ENCODE data around the gene PIK3C2G. TPM values are rescaled to one million over a fixed set of nuclear protein-coding genes. Genes with fewer than 3 reads are reported as not detected.

The PIK3C2G gene
- total RNA-seq, 1 donor from 2014 or later, result 4.6 TPM

DNA sequence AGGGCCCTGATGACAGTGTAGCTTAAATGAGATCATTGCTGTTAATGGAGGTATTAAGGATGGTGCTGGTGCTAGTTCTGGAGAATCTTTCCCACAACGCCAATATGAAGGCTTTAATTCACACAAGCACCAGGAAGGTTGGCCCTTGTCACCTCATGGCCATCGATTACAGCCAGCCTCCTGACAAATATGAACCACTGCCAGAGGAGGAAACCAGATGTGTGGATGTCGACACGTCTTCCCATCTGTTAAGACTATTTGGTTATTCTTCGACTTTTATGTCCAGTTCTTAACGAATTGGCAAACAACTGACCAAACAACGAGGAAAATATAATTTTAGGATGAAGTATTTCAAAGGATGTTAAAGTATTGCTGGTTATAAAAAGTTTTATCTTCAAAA, 79.5 kb downstream of the PIK3C2G start:
- no peaks in the 10 kb centered on the region for H3K4me1 Mint-ChIP-seq (ENCODE audit: unreplicated experiment)
- no peak for DNase-seq (ENCODE audit: extremely low spot score, unreplicated experiment)
- H3K27ac Mint-ChIP-seq, result no peak overlapping the region
- no peaks in the 10 kb centered on the region for H3K36me3 Mint-ChIP-seq
- H3K27me3 Mint-ChIP-seq, result no peaks in the 10 kb centered on the region
- no peaks in the 10 kb centered on the region for H3K9me3 Mint-ChIP-seq
- H3K4me3 Mint-ChIP-seq, result no peak overlapping the region
- TF ChIP-seq, protein P1, sequence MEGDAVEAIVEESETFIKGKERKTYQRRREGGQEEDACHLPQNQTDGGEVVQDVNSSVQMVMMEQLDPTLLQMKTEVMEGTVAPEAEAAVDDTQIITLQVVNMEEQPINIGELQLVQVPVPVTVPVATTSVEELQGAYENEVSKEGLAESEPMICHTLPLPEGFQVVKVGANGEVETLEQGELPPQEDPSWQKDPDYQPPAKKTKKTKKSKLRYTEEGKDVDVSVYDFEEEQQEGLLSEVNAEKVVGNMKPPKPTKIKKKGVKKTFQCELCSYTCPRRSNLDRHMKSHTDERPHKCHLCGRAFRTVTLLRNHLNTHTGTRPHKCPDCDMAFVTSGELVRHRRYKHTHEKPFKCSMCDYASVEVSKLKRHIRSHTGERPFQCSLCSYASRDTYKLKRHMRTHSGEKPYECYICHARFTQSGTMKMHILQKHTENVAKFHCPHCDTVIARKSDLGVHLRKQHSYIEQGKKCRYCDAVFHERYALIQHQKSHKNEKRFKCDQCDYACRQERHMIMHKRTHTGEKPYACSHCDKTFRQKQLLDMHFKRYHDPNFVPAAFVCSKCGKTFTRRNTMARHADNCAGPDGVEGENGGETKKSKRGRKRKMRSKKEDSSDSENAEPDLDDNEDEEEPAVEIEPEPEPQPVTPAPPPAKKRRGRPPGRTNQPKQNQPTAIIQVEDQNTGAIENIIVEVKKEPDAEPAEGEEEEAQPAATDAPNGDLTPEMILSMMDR (conservative IDR thresholded peaks at IDR 0.05), result no peak

DNA sequence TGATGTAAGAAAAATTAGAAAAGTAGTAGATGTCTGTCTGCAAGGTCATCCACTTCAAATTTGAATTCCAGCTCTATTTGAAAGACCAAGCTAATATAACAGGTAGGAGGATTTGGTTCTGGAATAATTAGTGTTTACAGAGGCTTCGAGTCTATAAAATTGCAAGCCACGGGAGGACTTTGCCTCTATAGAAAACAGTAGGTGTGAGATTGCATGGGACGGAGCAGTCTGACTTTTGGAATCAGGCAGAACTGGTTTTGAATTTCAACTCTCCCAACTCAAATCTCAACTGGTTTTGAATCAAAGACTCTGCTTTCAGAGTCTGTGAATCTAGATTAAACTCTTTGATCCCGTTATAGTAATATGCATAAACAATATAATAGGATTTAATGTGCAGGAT, 82.4 kb downstream of the PIK3C2G start:
- Mint-ChIP-seq H3K4me1 (ENCODE audit: unreplicated experiment) (no peaks in the 10 kb centered on the region), H3K36me3 (peaks cover 4% of the 10 kb centered on the region), H3K27ac (no peak overlapping the region), H3K4me3 (no peak overlapping the region), H3K9me3 (no peaks in the 10 kb centered on the region), H3K27me3 (no peaks in the 10 kb centered on the region)
- TF ChIP-seq, protein P1 (conservative IDR thresholded peaks at IDR 0.05), result no peak
- no peak for DNase-seq (ENCODE audit: extremely low spot score, unreplicated experiment)

DNA sequence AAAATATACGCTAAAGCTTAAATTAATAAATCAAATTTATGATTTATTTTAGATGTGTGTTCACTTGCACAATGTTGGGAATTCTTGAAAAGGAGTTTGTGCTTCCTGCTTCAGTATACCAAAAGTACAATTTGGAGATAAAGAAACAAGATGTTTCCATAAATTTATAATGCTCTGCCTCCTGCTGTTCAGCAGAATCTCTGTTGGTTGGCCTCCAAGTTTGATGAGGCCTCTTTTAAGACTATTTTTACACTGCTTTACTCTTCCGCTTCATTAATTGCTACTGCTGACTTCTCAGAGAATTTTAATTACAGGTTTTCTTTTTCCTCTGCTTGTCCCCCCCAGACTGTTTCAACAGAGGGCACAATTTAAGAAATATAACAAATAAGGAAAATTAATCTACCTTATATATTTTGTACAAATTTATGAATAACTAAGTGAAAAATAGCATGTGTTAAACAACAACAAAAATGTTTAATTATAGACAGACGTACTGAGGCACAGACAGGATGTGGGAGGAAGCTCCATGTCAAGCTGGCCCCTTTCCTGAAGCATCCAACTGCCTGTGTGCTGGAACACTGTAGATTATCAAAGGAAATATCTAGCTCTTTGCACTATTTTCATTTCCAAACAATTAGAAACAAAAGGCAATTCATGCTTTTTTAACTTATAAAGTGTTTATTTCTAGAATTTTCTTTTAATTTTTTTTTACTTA, 83.9 kb downstream of the PIK3C2G start:
- H3K4me3 Mint-ChIP-seq, result no peak overlapping the region
- no peaks in the 10 kb centered on the region for H3K27me3 Mint-ChIP-seq
- H3K9me3 Mint-ChIP-seq, result no peaks in the 10 kb centered on the region
- peaks cover 4% of the 10 kb centered on the region for H3K36me3 Mint-ChIP-seq
- DNase-seq (ENCODE audit: extremely low spot score, unreplicated experiment), result no peak
- no peak overlapping the region for H3K27ac Mint-ChIP-seq
- no peaks in the 10 kb centered on the region for H3K4me1 Mint-ChIP-seq (ENCODE audit: unreplicated experiment)
- TF ChIP-seq, protein P1 (conservative IDR thresholded peaks at IDR 0.05), result no peak

DNA sequence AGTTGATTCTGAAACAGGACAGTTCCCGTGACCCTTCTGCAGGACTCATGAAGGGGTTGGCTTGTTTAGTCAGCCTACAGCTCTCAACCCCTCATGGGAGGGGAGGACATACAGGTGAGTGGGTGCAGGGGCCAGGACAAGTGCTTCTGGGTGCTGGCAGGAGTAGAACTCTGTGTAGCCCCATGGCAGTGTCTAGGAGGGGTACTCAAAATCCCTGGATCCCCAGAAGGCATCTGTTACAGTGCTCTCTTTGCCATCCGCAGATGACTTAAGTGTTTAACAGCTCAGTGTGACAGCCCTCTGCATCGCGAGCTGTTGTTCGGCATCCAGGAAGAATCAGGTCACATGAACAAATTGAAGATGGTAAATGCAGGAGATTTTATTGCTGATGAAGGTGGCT, 91.0 kb downstream of the PIK3C2G start:
- TF ChIP-seq, protein P1 (conservative IDR thresholded peaks at IDR 0.05), result no peak
- Mint-ChIP-seq H3K36me3 (no peaks in the 10 kb centered on the region), H3K4me3 (no peak overlapping the region), H3K27ac (no peak overlapping the region), H3K9me3 (no peaks in the 10 kb centered on the region), H3K4me1 (ENCODE audit: unreplicated experiment) (no peaks in the 10 kb centered on the region), H3K27me3 (no peaks in the 10 kb centered on the region)
- no peak for DNase-seq (ENCODE audit: extremely low spot score, unreplicated experiment)

DNA sequence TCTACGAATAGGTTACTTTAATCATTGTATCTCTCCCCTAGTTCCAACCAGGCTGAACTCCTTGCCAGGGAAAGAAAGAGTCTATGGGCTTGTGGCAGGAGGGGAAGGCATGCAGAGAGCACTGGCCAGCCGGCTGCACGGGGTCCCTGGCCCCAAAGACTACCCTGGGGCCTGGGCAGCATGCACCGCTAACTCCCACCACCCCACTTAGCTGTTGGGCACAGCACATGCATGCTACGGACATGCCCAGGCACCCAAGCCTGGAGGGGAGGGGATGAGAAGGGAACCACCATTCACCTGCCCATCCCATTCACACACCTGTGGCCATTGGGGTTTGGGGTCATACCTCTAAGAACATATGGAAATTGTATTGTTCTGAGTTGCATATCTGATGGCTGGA, 94.1 kb downstream of the PIK3C2G start:
- no peaks in the 10 kb centered on the region for H3K4me1 Mint-ChIP-seq (ENCODE audit: unreplicated experiment)
- no peak overlapping the region for H3K4me3 Mint-ChIP-seq
- peaks cover 8% of the 10 kb centered on the region for H3K36me3 Mint-ChIP-seq
- no peak for DNase-seq (ENCODE audit: extremely low spot score, unreplicated experiment)
- H3K9me3 Mint-ChIP-seq, result peaks cover 4% of the 10 kb centered on the region
- H3K27ac Mint-ChIP-seq, result no peak overlapping the region
- TF ChIP-seq, protein P1 (conservative IDR thresholded peaks at IDR 0.05), result no peak
- no peaks in the 10 kb centered on the region for H3K27me3 Mint-ChIP-seq
